HCT116 (cell line): Measurements from ENCODE around the gene KRT12.

ENCODE experiments used
- ATF3 ChIP-seq: IDR thresholded peaks from 2 replicates; pipeline ENCODE4 v1.6.1; 2012
- CBX3 ChIP-seq: IDR thresholded peaks from 2 replicates; pipeline ENCODE4 v1.6.1; 2012; ENCODE audit warnings: low read depth
- CEBPB ChIP-seq: IDR thresholded peaks from 2 replicates; pipeline ENCODE4 v1.6.1; 2012; ENCODE audit warnings: low read depth
- CTCF ChIP-seq, 3 experiments: fragments of 200-600 bp in 1 of 3; sonication (generic) in 1 of 3; IDR thresholded peaks in 2 of 3; conservative IDR thresholded peaks in 1 of 3; 2 replicates each; pipeline ENCODE4 v1.5.1; 2012 to 2017; ENCODE audit warnings: low read depth in 2 of 3, low read length in 2 of 3, antibody characterized with exemption in 1 of 3, borderline replicate concordance in 1 of 3, control low read depth in 1 of 3, mild to moderate bottlenecking in 1 of 3, mixed read lengths in 1 of 3, mixed run types in 1 of 3, moderate library complexity in 1 of 3; ENCODE audit not compliant: insufficient read depth in 1 of 3
- EZH2 ChIP-seq: fragments of 200-600 bp; sonication (generic); IDR thresholded peaks from 2 replicates; pipeline ENCODE4 v1.6.1; 2017; ENCODE audit warnings: antibody characterized with exemption, mixed run types
- JUND ChIP-seq: IDR thresholded peaks from 2 replicates; pipeline ENCODE4 v1.6.1; 2012
- POLR2A ChIP-seq: IDR thresholded peaks from 2 replicates; pipeline ENCODE4 v1.7.0; 2011; ENCODE audit warnings: borderline replicate concordance; ENCODE audit not compliant: insufficient read depth, insufficient read length; ENCODE audit errors: extremely low read depth
- REST ChIP-seq: IDR thresholded peaks from 2 replicates; pipeline ENCODE4 v1.6.1; 2012; ENCODE audit warnings: low read depth
- SIN3A ChIP-seq: IDR thresholded peaks from 2 replicates; pipeline ENCODE4 v1.6.1; 2012; ENCODE audit warnings: low read depth
- SRF ChIP-seq: IDR thresholded peaks from 2 replicates; pipeline ENCODE4 v1.6.1; 2012; ENCODE audit warnings: low read depth
- YY1 ChIP-seq: IDR thresholded peaks from 2 replicates; pipeline ENCODE4 v1.6.1; 2011; ENCODE audit warnings: low read length, low read depth, moderate library complexity, mild to moderate bottlenecking; ENCODE audit not compliant: insufficient replicate concordance; ENCODE audit errors: extremely low read depth
- ZBTB33 ChIP-seq: IDR thresholded peaks from 2 replicates; pipeline ENCODE4 v1.6.1; 2011; ENCODE audit warnings: mild to moderate bottlenecking, low read length, moderate library complexity; ENCODE audit not compliant: insufficient replicate concordance; ENCODE audit errors: extremely low read depth

GRCh38 chr17:40873801-40874200 lies 6.8 kb upstream of the KRT12 start:
- TF ChIP-seq CTCF (IDR thresholded peaks at IDR 0.05 in 2 of 3, conservative IDR thresholded peaks at IDR 0.05 in 1 of 3; ENCODE audit: borderline replicate concordance in 1 of 3, insufficient read depth in 1 of 3, low read depth in 2 of 3, low read length in 2 of 3), result no peak
- TF ChIP-seq EZH2, result no peak
- no peak for TF ChIP-seq SRF
- no peak for TF ChIP-seq POLR2A
- TF ChIP-seq JUND, result no peak
- TF ChIP-seq CBX3, result no peak
- TF ChIP-seq CEBPB, result no peak
- TF ChIP-seq SIN3A, result no peak
- no peak for TF ChIP-seq ATF3
- no peak for TF ChIP-seq REST
- TF ChIP-seq ZBTB33, result no peak
- no peak for TF ChIP-seq YY1
